HG03066 (cell line): ENCODE data around the gene OR8G1.
"Not testable (repeated sequence)": the region's sequence is repeated elsewhere in the genome, so short reads cannot be mapped to it uniquely, and the experiment has no call there.

Experiments used
- ATAC-seq: cut with Tn5 transposase; IDR thresholded peaks from one replicate; pipeline ENCODE4 v1.9.1; 2021; ENCODE audit warnings: low read depth; ENCODE audit not compliant: unreplicated experiment

OR8G1 gene

DNA sequence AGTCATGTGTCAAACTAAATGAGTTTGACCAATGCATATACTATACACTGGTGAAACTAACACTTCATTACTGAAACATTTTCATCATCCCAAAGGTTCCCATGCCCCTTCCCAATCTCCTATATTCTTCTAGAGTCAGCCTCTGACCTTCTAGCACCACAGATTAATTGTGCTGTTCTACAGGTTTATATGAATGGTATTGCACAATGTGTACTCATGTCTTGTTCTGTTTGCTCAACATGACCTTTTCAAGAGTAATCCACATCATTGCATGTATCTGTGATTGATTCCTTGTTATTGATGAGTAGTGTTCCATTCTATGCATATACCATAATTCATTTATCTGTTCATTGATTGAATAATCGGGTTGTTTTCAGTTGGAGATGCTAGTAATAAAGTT is 7.5 kb upstream of the OR8G1 start:
- no peak for ATAC-seq

- ATAC-seq = no peak
These were observed 2.4 kb upstream of the OR8G1 start for GRCh38 chr11:124238512-124238911.

GRCh38 chr11:124249869-124250268 is 9.0 kb downstream of the OR8G1 start:
- ATAC-seq = not testable (repeated sequence)

DNA sequence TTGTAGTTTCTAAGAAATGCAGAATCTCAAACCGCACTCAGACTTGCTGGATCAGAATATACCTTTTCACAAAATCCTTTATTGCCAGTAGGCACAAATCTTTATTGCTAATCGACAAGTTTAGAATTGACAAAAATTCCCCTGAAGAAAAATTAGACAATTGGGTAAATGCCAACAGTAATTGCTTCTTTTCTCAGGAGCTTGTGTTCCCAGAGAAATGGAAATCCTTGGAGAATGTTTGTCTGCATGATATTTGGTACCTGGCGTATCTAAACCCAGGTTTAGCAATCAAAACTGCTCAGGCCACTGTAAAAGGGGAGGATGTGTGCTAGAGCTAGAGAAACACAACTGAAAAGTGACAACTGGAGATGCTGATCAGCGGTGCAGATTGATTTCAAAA is 15.2 kb downstream of the OR8G1 start, which contains the start of gene OR8G5:
OR8G5 (plus strand) TSS at position 301 of the 400 bp plus-strand sequence. CDS start 8,556 bp downstream, outside the sequence.
- no peak for ATAC-seq

GRCh38 chr11:124265041-124265440 is 24.1 kb downstream of the OR8G1 start:
- not testable (repeated sequence) for ATAC-seq

- not testable (repeated sequence) for ATAC-seq
These were observed 30.0 kb downstream of the OR8G1 start for GRCh38 chr11:124270886-124271285.

DNA sequence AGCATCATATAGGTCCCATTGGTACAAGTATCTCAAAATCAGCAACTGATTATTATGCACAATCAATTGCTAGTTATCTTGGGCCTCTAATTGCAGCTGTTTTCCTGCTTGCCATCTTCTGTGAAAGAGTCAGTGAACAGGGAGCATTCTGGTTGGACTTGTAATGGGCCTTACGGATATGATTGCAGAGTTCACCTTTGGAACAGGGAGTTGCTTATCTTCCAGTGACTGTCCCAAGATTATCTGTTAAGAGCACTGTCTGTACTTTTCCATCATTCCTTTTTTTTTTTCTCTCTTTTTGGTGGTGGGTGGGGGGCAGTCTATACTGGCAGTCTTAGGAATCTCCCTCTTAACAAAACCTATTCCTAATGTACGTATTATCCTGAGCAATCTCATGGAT is 33.1 kb downstream of the OR8G1 start:
- ATAC-seq = no peak

GRCh38 chr11:124276081-124276480 is 35.2 kb downstream of the OR8G1 start:
- no peak for ATAC-seq

- ATAC-seq = no peak
These were observed 36.3 kb downstream of the OR8G1 start for GRCh38 chr11:124277207-124277606.

DNA sequence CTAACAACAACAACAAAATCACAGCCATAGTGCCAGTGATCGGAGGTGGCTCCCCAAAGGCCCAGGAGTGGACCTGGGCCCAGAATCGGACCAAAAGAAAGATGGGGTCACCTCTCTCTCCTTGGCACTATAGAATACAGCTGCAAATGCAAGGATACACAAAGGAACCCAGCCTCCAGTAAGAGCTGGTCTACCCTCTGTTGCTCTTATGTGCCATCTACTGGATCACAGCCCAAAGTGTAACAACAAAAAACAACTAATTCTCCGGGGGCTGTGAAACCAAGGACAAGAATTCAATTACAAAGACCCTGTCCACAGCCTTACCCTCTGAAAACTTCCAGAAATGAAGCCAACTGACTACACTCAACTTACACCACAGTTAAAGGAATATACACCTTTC is 36.9 kb downstream of the OR8G1 start:
- no peak for ATAC-seq

- no peak for ATAC-seq
These were observed 37.4 kb downstream of the OR8G1 start for GRCh38 chr11:124278261-124278660.

DNA sequence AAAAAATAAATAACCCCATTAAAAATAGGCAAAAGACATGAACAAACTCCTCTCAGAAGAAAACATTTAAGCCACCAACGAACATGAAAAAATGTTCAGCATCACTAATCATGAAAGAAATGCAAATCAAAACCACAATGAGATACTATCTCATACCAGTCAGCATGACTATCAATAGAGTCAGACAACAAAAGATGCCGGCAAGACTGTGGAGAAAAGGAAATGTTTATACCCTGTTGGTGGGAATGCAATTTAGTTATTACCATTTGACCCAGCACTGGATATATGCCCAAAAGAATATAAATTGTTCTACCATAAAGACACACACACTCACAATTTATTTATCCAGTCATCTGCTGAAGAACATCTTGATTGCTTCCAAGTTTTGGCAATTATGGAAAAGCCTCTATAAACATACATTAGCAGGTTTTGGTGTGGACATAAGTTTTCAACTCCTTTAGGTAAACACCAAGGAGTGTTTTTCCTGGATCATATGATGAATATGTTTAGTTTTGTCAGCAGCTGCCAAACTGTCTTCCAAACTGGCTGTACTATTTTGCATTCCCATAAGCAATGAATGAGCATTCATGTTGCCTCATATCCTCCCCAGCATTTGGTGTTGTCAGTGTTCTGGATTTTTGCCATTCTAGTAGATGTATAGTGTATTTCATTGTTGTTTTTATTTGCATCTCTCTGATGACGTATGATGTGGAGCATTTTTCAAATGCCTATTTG is 44.9 kb downstream of the OR8G1 start:
- ATAC-seq = no peak

DNA sequence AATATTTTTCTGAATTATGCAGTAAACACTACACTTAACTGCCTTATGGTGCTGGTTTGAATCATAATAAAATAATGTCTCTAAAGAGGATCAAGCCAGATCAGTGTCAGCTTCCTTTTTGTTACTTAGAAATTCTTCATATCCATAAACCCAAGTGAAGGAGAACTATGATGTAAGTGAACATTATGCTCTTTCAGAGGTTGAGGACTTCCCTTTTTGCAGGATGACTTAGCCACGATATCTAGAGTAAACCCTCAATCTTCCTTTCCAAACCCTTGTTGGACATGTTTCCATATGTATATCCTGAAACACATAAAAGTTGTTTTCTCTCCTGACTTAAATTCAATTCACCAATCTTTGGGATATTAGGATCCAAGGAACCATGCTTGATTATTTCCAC is 53.8 kb downstream of the OR8G1 start:
- ATAC-seq = no peak

GRCh38 chr11:124296016-124296415 is 55.1 kb downstream of the OR8G1 start:
- no peak for ATAC-seq

- ATAC-seq = no peak
These were observed 57.0 kb downstream of the OR8G1 start for GRCh38 chr11:124297921-124298320.

GRCh38 chr11:124301548-124301947 is 60.7 kb downstream of the OR8G1 start:
- no peak for ATAC-seq

- no peak for ATAC-seq
These were observed 61.6 kb downstream of the OR8G1 start for GRCh38 chr11:124302347-124303125.
